Neutrophil (primary cell): ENCODE results near the gene ACP2.

Experiments
- H3K27ac ChIP-seq: fragments of 200-600 bp; sonication (generic); 2 replicates; pipeline ENCODE4 v1.5.1; 2016; ENCODE audit warnings: mild to moderate bottlenecking, moderate library complexity
- H3K27me3 ChIP-seq: fragments of 200-600 bp; sonication (generic); 2 replicates; pipeline ENCODE4 v1.6.0; 2016; ENCODE audit warnings: mild to moderate bottlenecking
- H3K36me3 ChIP-seq: fragments of 200-600 bp; sonication (generic); 2 replicates; pipeline ENCODE4 v1.5.1; 2017
- H3K4me1 ChIP-seq, 2 experiments: fragments of 200-600 bp in 1 of 2; sonication (generic) in 1 of 2; 1 replicate in 1 of 2; 2 replicates in 1 of 2; pipeline versions ENCODE4 v1.5.1 to v1.6.1; 2013 to 2016; ENCODE audit warnings: low read depth in 1 of 2, low read length in 1 of 2, mild to moderate bottlenecking in 1 of 2, moderate library complexity in 1 of 2; ENCODE audit not compliant: control insufficient read depth in 1 of 2, insufficient read depth in 1 of 2
- H3K4me3 ChIP-seq, 2 experiments: fragments of 200-600 bp in 1 of 2; sonication (generic) in 1 of 2; 1 replicate in 1 of 2; 2 replicates in 1 of 2; pipeline ENCODE4 v1.5.1; 2013 to 2016; ENCODE audit warnings: low read depth in 1 of 2, low read length in 1 of 2, mild to moderate bottlenecking in 1 of 2, moderate library complexity in 1 of 2
- H3K9me3 ChIP-seq: fragments of 200-600 bp; sonication (generic); 2 replicates; pipeline ENCODE4 v1.5.1; 2016
- CTCF ChIP-seq: fragments of 200-600 bp; sonication (generic); IDR thresholded peaks from 2 replicates; pipeline ENCODE4 v1.5.1; 2016; ENCODE audit warnings: antibody characterized with exemption

The ACP2 gene

GRCh38 chr11:47257177-47257516 lies 8.5 kb upstream of the ACP2 start:
- Histone ChIP-seq H3K27ac (no peak overlapping the region), H3K27me3 (no peaks in the 10 kb centered on the region), H3K4me3 (no peak overlapping the region), H3K9me3 (no peaks in the 10 kb centered on the region), H3K36me3 (no peaks in the 10 kb centered on the region), H3K4me1 (peaks cover 0 to 16% of the 10 kb centered on the region in 2 experiments)
- TF ChIP-seq CTCF: no peak

- H3K9me3 ChIP-seq: no peaks in the 10 kb centered on the region
- H3K36me3 ChIP-seq: no peaks in the 10 kb centered on the region
- no peak for TF ChIP-seq CTCF
- H3K27ac ChIP-seq: no peak overlapping the region
- H3K4me1 ChIP-seq: peaks cover 0 to 16% of the 10 kb centered on the region in 2 experiments
- no peaks in the 10 kb centered on the region for H3K27me3 ChIP-seq
- no peak overlapping the region for H3K4me3 ChIP-seq
Observed at GRCh38 chr11:47256374-47256773, 7.8 kb upstream of the ACP2 start.

GRCh38 chr11:47254386-47254785 lies 5.8 kb upstream of the ACP2 start:
- Histone ChIP-seq H3K36me3 (no peaks in the 10 kb centered on the region), H3K4me3 (no peak overlapping the region), H3K27ac (no peak overlapping the region), H3K27me3 (no peaks in the 10 kb centered on the region), H3K4me1 (peaks cover 2 to 19% of the 10 kb centered on the region in 2 experiments), H3K9me3 (no peaks in the 10 kb centered on the region)
- no peak for TF ChIP-seq CTCF

- no peaks in the 10 kb centered on the region for H3K9me3 ChIP-seq
- H3K4me1 ChIP-seq: peaks cover 7 to 24% of the 10 kb centered on the region in 2 experiments
- no peak overlapping the region for H3K27ac ChIP-seq
- H3K4me3 ChIP-seq: no peak overlapping the region
- no peaks in the 10 kb centered on the region for H3K27me3 ChIP-seq
- no peak for TF ChIP-seq CTCF
- H3K36me3 ChIP-seq: no peaks in the 10 kb centered on the region
Observed at GRCh38 chr11:47253660-47254059, 5.0 kb upstream of the ACP2 start.

- no peaks in the 10 kb centered on the region for H3K27me3 ChIP-seq
- no peak overlapping the region for H3K27ac ChIP-seq
- H3K4me1 ChIP-seq: peaks cover 15 to 24% of the 10 kb centered on the region in 2 experiments
- no peaks in the 10 kb centered on the region for H3K36me3 ChIP-seq
- H3K9me3 ChIP-seq: no peaks in the 10 kb centered on the region
- no peak overlapping the region for H3K4me3 ChIP-seq
- no peak for TF ChIP-seq CTCF
Observed at GRCh38 chr11:47251751-47252150, 3.1 kb upstream of the ACP2 start.

GRCh38 chr11:47249378-47249715 lies 733 bp upstream of the ACP2 start:
- peaks cover 15 to 19% of the 10 kb centered on the region in 2 experiments for H3K4me1 ChIP-seq
- no peaks in the 10 kb centered on the region for H3K9me3 ChIP-seq
- H3K27me3 ChIP-seq: no peaks in the 10 kb centered on the region
- no peak for TF ChIP-seq CTCF
- peak overlapping the region; percentile 83 for H3K27ac ChIP-seq
- H3K36me3 ChIP-seq: peaks cover 17% of the 10 kb centered on the region
- peak overlapping the region; percentile 87 to 97 for H3K4me3 ChIP-seq
